OCI-LY1 (cell line): Measurements from ENCODE around the gene CTDSP2.

Experiments used
- H2AFZ ChIP-seq: fragments of 200-600 bp; sonication (generic), shearing (Covaris generic); 2 replicates; pipeline ENCODE4 v1.6.0; 2014; ENCODE audit warnings: antibody characterized with exemption, mild to moderate bottlenecking, low read length
- H3F3A ChIP-seq: fragments of 200-600 bp; sonication (generic), shearing (Covaris generic); 2 replicates; pipeline ENCODE4 v1.6.0; 2014; ENCODE audit warnings: mild to moderate bottlenecking, antibody characterized with exemption, low read length, moderate library complexity; ENCODE audit not compliant: insufficient read depth
- H3K27ac ChIP-seq: fragments of 200-600 bp; sonication (generic); 2 replicates; pipeline ENCODE4 v1.5.1; 2014; ENCODE audit warnings: low read length, mixed run types, mild to moderate bottlenecking, low read depth; ENCODE audit not compliant: poor library complexity, severe bottlenecking
- H3K27me3 ChIP-seq: fragments of 200-600 bp; sonication (generic); 2 replicates; pipeline ENCODE4 v1.6.0; 2014; ENCODE audit warnings: antibody characterized with exemption, mild to moderate bottlenecking, low read length, moderate library complexity; ENCODE audit not compliant: insufficient read depth
- H3K36me3 ChIP-seq: fragments of 200-600 bp; sonication (generic); 2 replicates; pipeline ENCODE4 v1.6.1; 2014; ENCODE audit warnings: mild to moderate bottlenecking, antibody characterized with exemption, low read length, moderate library complexity, mixed read lengths; ENCODE audit not compliant: insufficient read depth
- H3K4me1 ChIP-seq: fragments of 200-600 bp; sonication (generic); 2 replicates; pipeline ENCODE4 v1.5.1; 2014; ENCODE audit warnings: mild to moderate bottlenecking, low read length, moderate library complexity; ENCODE audit not compliant: insufficient read depth, severe bottlenecking
- H3K4me2 ChIP-seq: fragments of 200-600 bp; sonication (generic), shearing (Covaris generic); 2 replicates; pipeline ENCODE4 v1.6.1; 2014; ENCODE audit warnings: low read length
- H3K4me3 ChIP-seq: fragments of 200-600 bp; sonication (generic); 2 replicates; pipeline ENCODE4 v1.5.1; 2014; ENCODE audit warnings: low read length, low read depth, mild to moderate bottlenecking, mixed read lengths; ENCODE audit not compliant: poor library complexity, severe bottlenecking
- H3K79me2 ChIP-seq: fragments of 200-600 bp; shearing (Covaris generic); 2 replicates; pipeline ENCODE4 v1.6.1; 2016; ENCODE audit warnings: mixed run types, low read length, mixed read lengths; ENCODE audit not compliant: insufficient read depth
- H3K9ac ChIP-seq: fragments of 200-600 bp; sonication (generic), shearing (Covaris generic); 2 replicates; pipeline ENCODE4 v1.6.1; 2014; ENCODE audit warnings: mild to moderate bottlenecking, low read length, mixed read lengths
- H3K9me2 ChIP-seq: fragments of 200-600 bp; sonication (generic), shearing (Covaris generic); 2 replicates; pipeline ENCODE4 v1.6.1; 2014; ENCODE audit warnings: low read depth, mild to moderate bottlenecking, low read length, mixed read lengths
- H3K9me3 ChIP-seq: fragments of 200-600 bp; shearing (Covaris generic); 2 replicates; pipeline ENCODE4 v1.6.1; 2014; ENCODE audit warnings: low read length, mixed read lengths
- H4K20me1 ChIP-seq: fragments of 200-600 bp; sonication (generic), shearing (Covaris generic); 2 replicates; pipeline ENCODE4 v1.6.0; 2016; ENCODE audit warnings: mild to moderate bottlenecking, low read length; ENCODE audit not compliant: insufficient read depth
- EZH2 ChIP-seq: fragments of 200-600 bp; sonication (generic), shearing (Covaris generic); IDR thresholded peaks from 2 replicates; pipeline ENCODE4 v1.8.0; 2017; ENCODE audit warnings: borderline replicate concordance, mixed run types, mild to moderate bottlenecking, antibody characterized with exemption, low read length, moderate library complexity, mixed read lengths
- TF ChIP-seq, protein P1 (sequence below): fragments of 200-600 bp; sonication (generic), shearing (Covaris generic); IDR thresholded peaks from 2 replicates; pipeline ENCODE4 v1.5.1; 2017; ENCODE audit warnings: mild to moderate bottlenecking, antibody characterized with exemption, low read length, moderate library complexity, mixed read lengths

Gene CTDSP2

DNA sequence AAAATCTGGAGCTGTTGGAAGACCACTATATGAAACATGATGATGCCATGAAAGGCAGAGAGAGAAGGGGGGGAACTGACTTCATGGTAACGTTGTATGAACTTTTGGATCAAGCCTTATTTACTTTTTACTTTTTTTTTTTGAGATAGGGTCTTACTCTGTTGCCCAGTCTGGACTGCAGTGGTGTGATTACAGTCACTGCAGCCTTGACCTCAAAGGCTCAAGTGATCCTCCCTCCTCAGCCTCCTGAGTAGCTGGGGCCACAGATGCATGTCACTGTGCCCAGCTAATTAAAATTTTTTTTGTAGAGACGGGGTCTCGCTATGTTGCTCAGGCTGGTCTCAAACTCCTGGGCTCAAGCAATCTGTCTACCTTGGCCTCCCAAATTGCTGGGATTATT lies 31.3 kb upstream of the CTDSP2 start:
- no peaks in the 10 kb centered on the region for H3K9me2 ChIP-seq
- no peak overlapping the region for H3K9ac ChIP-seq
- H3K27me3 ChIP-seq, result no peaks in the 10 kb centered on the region
- no peaks in the 10 kb centered on the region for H3K36me3 ChIP-seq
- H3K4me3 ChIP-seq, result no peak overlapping the region
- no peak overlapping the region for H2AFZ ChIP-seq
- H3K27ac ChIP-seq, result no peak overlapping the region
- no peaks in the 10 kb centered on the region for H3K9me3 ChIP-seq
- H4K20me1 ChIP-seq, result no peaks in the 10 kb centered on the region
- no peaks in the 10 kb centered on the region for H3K4me1 ChIP-seq
- TF ChIP-seq, protein P1, sequence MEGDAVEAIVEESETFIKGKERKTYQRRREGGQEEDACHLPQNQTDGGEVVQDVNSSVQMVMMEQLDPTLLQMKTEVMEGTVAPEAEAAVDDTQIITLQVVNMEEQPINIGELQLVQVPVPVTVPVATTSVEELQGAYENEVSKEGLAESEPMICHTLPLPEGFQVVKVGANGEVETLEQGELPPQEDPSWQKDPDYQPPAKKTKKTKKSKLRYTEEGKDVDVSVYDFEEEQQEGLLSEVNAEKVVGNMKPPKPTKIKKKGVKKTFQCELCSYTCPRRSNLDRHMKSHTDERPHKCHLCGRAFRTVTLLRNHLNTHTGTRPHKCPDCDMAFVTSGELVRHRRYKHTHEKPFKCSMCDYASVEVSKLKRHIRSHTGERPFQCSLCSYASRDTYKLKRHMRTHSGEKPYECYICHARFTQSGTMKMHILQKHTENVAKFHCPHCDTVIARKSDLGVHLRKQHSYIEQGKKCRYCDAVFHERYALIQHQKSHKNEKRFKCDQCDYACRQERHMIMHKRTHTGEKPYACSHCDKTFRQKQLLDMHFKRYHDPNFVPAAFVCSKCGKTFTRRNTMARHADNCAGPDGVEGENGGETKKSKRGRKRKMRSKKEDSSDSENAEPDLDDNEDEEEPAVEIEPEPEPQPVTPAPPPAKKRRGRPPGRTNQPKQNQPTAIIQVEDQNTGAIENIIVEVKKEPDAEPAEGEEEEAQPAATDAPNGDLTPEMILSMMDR, result no peak
- no peak for TF ChIP-seq EZH2
- no peaks in the 10 kb centered on the region for H3F3A ChIP-seq
- H3K4me2 ChIP-seq, result no peak overlapping the region
- H3K79me2 ChIP-seq, result no peaks in the 10 kb centered on the region

DNA sequence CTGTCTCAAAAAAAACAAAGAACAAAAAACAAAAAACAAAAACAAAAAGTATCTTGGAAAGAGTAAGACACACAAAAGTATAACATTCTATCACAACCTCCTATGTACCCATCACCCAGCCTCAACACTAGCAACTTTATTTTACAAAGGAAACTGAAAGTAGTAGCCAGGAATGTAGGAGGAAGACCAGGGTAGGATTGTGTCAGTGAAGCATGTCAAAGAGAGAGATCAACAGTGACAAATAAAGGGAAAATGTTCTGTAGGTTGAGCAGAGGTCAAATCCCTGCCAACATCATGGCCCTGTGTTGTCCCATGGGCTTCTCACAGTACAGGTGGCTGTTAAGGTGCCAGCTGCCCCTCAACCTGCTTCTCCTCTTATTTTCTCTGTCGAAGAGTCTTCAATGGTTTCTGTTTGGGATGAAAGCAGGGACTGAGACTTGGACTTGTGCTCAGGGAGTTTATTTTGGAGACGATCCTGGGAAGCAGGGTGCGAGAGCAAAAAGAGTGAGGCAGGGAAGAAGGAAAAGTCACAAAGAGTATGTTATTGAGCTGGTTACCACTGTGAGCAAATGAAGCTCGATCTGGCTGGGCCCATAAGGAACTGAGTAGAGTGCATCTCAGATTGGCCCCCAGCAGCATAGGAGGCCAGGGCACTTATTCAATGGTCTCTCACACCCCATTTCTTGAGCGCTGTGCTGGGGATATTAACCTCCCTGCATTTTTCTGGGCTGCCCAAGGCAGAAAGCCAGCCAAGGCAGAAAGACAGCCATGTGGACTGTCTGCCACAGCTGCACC lies 29.4 kb upstream of the CTDSP2 start:
- no peak overlapping the region for H2AFZ ChIP-seq
- H3K9me2 ChIP-seq, result no peaks in the 10 kb centered on the region
- no peak overlapping the region for H3K9ac ChIP-seq
- no peaks in the 10 kb centered on the region for H3K79me2 ChIP-seq
- H3K9me3 ChIP-seq, result no peaks in the 10 kb centered on the region
- TF ChIP-seq, protein P1, result no peak
- TF ChIP-seq EZH2, result no peak
- H3K36me3 ChIP-seq, result no peaks in the 10 kb centered on the region
- no peaks in the 10 kb centered on the region for H4K20me1 ChIP-seq
- H3F3A ChIP-seq, result no peaks in the 10 kb centered on the region
- no peaks in the 10 kb centered on the region for H3K27me3 ChIP-seq
- no peak overlapping the region for H3K27ac ChIP-seq
- no peak overlapping the region for H3K4me2 ChIP-seq
- no peak overlapping the region for H3K4me3 ChIP-seq
- H3K4me1 ChIP-seq, result no peaks in the 10 kb centered on the region

DNA sequence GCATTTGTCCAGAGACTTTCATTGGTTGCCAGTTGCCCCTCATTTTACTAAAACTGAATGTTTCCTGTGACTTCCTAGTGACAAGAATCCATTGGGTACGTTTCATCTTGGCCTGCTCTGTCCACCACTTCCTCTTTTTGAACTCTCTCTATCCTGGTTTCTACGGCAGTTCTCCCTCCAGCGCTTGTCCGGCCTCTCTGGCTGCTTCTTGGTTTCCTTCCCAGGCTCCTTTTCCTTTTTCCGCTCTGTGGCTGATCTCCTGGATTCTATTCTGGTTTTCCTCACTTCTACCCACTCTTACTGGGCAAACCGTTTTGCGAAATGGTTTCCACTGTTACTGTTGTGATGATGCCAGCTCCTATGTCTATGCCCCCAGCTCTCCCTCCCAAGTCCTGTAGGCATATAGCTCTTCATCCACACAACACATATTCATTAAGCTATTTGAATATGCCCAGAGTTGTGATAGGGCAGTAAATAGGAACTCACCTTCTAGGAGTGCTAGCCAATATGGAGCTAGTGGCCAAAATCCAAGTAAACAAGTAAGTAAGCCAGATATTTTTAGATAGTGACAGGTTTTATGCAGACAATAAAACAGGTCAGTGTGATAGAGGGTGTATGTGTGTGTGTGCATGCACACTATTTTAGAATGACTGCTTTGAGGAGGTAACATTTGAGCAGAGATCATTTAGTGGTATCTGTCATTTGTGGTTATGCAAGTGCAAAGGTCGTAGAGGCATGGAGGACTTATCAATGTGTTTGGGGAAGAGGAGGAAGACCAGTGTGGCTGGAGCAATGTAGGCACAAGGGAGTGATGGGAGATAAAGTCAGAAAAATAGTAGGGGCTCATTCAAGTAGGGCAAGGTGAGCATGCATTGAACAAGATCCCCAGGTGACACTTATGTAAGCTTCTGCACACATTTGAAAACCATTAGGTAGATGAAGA lies 27.9 kb upstream of the CTDSP2 start:
- no peak overlapping the region for H3K9ac ChIP-seq
- H3K27me3 ChIP-seq, result no peaks in the 10 kb centered on the region
- H3K9me3 ChIP-seq, result no peaks in the 10 kb centered on the region
- no peak for TF ChIP-seq EZH2
- TF ChIP-seq, protein P1, result no peak
- no peak overlapping the region for H3K4me3 ChIP-seq
- no peaks in the 10 kb centered on the region for H3K9me2 ChIP-seq
- H3K79me2 ChIP-seq, result no peaks in the 10 kb centered on the region
- H3K27ac ChIP-seq, result no peak overlapping the region
- no peaks in the 10 kb centered on the region for H4K20me1 ChIP-seq
- no peaks in the 10 kb centered on the region for H3K36me3 ChIP-seq
- H3F3A ChIP-seq, result no peaks in the 10 kb centered on the region
- H2AFZ ChIP-seq, result no peak overlapping the region
- no peak overlapping the region for H3K4me2 ChIP-seq
- H3K4me1 ChIP-seq, result no peaks in the 10 kb centered on the region
